ENCODE measurements around the gene ATP8B4. TPM values are rescaled to one million over a fixed set of nuclear protein-coding genes. Genes with fewer than 3 reads are reported as not detected.

The ATP8B4 gene
- total and polyA plus RNA-seq, 2 of the 8 experiments (the other 6 are each of a cell fraction or from before 2014, with no cell fraction given): 0.17 to 0.24 TPM

DNA sequence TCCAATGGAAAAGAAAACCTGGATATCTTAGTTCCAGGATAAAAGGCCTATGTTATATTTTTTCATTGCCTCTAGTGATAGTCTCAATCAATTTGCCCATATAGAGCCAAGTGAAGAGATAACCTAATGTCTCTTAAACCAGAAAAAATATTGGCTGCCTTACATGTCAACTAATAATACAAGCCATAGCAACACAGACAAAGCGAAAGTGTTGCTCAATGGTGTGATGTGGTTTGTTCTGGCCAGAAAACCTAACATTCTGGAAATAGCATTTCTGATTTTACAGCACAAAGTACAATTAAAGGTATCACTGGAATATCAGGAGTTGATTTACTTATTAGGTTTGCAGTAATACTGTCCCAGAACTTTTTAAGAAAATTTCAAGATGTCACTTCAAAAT, 101.5 kb downstream of the ATP8B4 start:
- FAIRE-seq (no peak), DNase-seq (ENCODE audit: low read depth in 1 of 2, low spot score in 2 of 2) (no peak)
- no peak overlapping the region for H3K27ac ChIP-seq (ENCODE audit: low read depth, low read length)
- H3K4me3 ChIP-seq (ENCODE audit: extremely low read depth in 1 of 4, insufficient read depth in 2 of 4, low read depth in 3 of 4, low read length in 4 of 4): no peak overlapping the region
- no peaks in the 10 kb centered on the region for H3K9me3 ChIP-seq (ENCODE audit: insufficient read depth in 2 of 2, low read depth in 1 of 2, low read length in 1 of 2)
- H3K36me3 ChIP-seq (ENCODE audit: control insufficient read depth in 2 of 4, insufficient read depth in 4 of 4, low read length in 3 of 4): no peaks in the 10 kb centered on the region
- 90% methylated on average over 1 of the region's 1 CpG; no CpG with 5 or more reads in 1 of the 2 experiments for WGBS, 2 experiments (ENCODE audit: extremely low coverage in 1 of 2, insufficient coverage in 1 of 2, insufficient read length in 1 of 2, insufficient replicate concordance in 2 of 2, low coverage in 1 of 2, low lambda C conversion rate in 2 of 2, missing lambda C conversion rate in 1 of 2)
- no peak overlapping the region for H2BK20ac ChIP-seq (ENCODE audit: low read length)
- H4K91ac ChIP-seq (replicated peaks; ENCODE audit: insufficient read length, low read length): no peak overlapping the region
- H3K23ac ChIP-seq (ENCODE audit: insufficient read length): no peak overlapping the region
- H3K9ac ChIP-seq (replicated peaks in 1 of 4; ENCODE audit: extremely low read depth in 1 of 4, low read depth in 3 of 4, low read length in 3 of 4): no peak overlapping the region
- H2BK15ac ChIP-seq (ENCODE audit: low read length): no peak overlapping the region
- H4K20me1 ChIP-seq (replicated peaks in 1 of 2; ENCODE audit: control insufficient read depth in 1 of 2, insufficient read depth in 2 of 2, low read length in 2 of 2): no peaks in the 10 kb centered on the region
- no peak overlapping the region for H4K8ac ChIP-seq (ENCODE audit: extremely low read depth, insufficient read depth, low read length)
- ChIA-PET CTCF (ENCODE audit: partially characterized antibody) (interaction anchor here (1.7 kb wide), 1 partner anchor 14 kb away, joined by 11 read pairs; no protein-coding TSS in a partner anchor), POLR2A (ENCODE audit: partially characterized antibody) (no interaction called here)
- H3K18ac ChIP-seq (ENCODE audit: extremely low read depth, low read length): no peak overlapping the region
- no peak overlapping the region for H2BK120ac ChIP-seq (replicated peaks; ENCODE audit: low read depth, low read length)
- H3K14ac ChIP-seq (ENCODE audit: insufficient read length): no peak overlapping the region
- no peak overlapping the region for H3K4me2 ChIP-seq (ENCODE audit: insufficient read depth in 1 of 2, low read depth in 2 of 2, low read length in 2 of 2)
- no peak overlapping the region for H4K5ac ChIP-seq (ENCODE audit: insufficient read length, low read depth, low read length)
- no peaks in the 10 kb centered on the region for H3K27me3 ChIP-seq (replicated peaks in 1 of 4; ENCODE audit: control insufficient read depth in 3 of 4, extremely low read depth in 1 of 4, insufficient read depth in 3 of 4, low read length in 3 of 4)
- H3K79me1 ChIP-seq (ENCODE audit: low read depth, low read length): no peaks in the 10 kb centered on the region
- H2AFZ ChIP-seq (ENCODE audit: low read length): no peak overlapping the region
- no peak overlapping the region for H2AK5ac ChIP-seq (ENCODE audit: low read depth, low read length)
- H2BK12ac ChIP-seq (ENCODE audit: low read depth, low read length): no peak overlapping the region
- no peaks in the 10 kb centered on the region for H3K79me2 ChIP-seq (ENCODE audit: control insufficient read depth in 1 of 2, insufficient read depth in 2 of 2, low read length in 2 of 2)
- no peak overlapping the region for H3K4ac ChIP-seq (replicated peaks; ENCODE audit: insufficient read length, low read depth, low read length)
- no peaks in the 10 kb centered on the region for H3K4me1 ChIP-seq (replicated peaks in 1 of 4; ENCODE audit: control insufficient read depth in 3 of 4, insufficient read depth in 4 of 4, low read length in 3 of 4)
- no peak overlapping the region for H2BK5ac ChIP-seq (ENCODE audit: low read depth, low read length)
- H3K23me2 ChIP-seq (ENCODE audit: low read depth, low read length): no peaks in the 10 kb centered on the region
- no peak overlapping the region for H3K56ac ChIP-seq (replicated peaks; ENCODE audit: insufficient read length, low read depth, low read length)
- no peak for TF ChIP-seq FOSL1 (IDR thresholded peaks at IDR 0.05; ENCODE audit: insufficient read depth, low read depth, low read length)
- TF ChIP-seq ZNF274 (IDR thresholded peaks at IDR 0.05; ENCODE audit: borderline replicate concordance, extremely low read depth, low read length): no peak
- TF ChIP-seq, protein P1, sequence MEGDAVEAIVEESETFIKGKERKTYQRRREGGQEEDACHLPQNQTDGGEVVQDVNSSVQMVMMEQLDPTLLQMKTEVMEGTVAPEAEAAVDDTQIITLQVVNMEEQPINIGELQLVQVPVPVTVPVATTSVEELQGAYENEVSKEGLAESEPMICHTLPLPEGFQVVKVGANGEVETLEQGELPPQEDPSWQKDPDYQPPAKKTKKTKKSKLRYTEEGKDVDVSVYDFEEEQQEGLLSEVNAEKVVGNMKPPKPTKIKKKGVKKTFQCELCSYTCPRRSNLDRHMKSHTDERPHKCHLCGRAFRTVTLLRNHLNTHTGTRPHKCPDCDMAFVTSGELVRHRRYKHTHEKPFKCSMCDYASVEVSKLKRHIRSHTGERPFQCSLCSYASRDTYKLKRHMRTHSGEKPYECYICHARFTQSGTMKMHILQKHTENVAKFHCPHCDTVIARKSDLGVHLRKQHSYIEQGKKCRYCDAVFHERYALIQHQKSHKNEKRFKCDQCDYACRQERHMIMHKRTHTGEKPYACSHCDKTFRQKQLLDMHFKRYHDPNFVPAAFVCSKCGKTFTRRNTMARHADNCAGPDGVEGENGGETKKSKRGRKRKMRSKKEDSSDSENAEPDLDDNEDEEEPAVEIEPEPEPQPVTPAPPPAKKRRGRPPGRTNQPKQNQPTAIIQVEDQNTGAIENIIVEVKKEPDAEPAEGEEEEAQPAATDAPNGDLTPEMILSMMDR (IDR thresholded peaks at IDR 0.05; ENCODE audit: control extremely low read depth in 1 of 3, insufficient read depth in 1 of 3, low read depth in 1 of 3, low read length in 3 of 3): no peak
- no peak for TF ChIP-seq CTBP2 (IDR thresholded peaks at IDR 0.05; ENCODE audit: borderline replicate concordance, insufficient read depth, insufficient read length, low read length)
- no peak for TF ChIP-seq CHD2 (IDR thresholded peaks at IDR 0.05; ENCODE audit: low read length)
- TF ChIP-seq HDAC6 (IDR thresholded peaks at IDR 0.05; ENCODE audit: low read depth, low read length): no peak
- TF ChIP-seq TAF1 (IDR thresholded peaks at IDR 0.05; ENCODE audit: low read depth, low read length): no peak
- no peak for TF ChIP-seq GTF2F1 (IDR thresholded peaks at IDR 0.05; ENCODE audit: borderline replicate concordance, low read depth, low read length)
- no peak for TF ChIP-seq TEAD4 (IDR thresholded peaks at IDR 0.05; ENCODE audit: low read depth, low read length)
- no peak for TF ChIP-seq SIN3A (conservative IDR thresholded peaks at IDR 0.05 in 1 of 2, IDR thresholded peaks at IDR 0.05 in 1 of 2; ENCODE audit: low read depth in 1 of 2, low read length in 2 of 2)
- TF ChIP-seq CBX8 (IDR thresholded peaks at IDR 0.05; ENCODE audit: borderline replicate concordance, low read depth, low read length): no peak
